NCI-H1436 treated with DMSO at 0.1 percent for 48 hours (cell line): Measurements from ENCODE around the gene C1orf94.

Source experiments
- DNase-seq: peaks from one replicate; lab custom pipeline; 2025; lab: John Stamatoyannopoulos, UW

C1orf94 gene, protein sequence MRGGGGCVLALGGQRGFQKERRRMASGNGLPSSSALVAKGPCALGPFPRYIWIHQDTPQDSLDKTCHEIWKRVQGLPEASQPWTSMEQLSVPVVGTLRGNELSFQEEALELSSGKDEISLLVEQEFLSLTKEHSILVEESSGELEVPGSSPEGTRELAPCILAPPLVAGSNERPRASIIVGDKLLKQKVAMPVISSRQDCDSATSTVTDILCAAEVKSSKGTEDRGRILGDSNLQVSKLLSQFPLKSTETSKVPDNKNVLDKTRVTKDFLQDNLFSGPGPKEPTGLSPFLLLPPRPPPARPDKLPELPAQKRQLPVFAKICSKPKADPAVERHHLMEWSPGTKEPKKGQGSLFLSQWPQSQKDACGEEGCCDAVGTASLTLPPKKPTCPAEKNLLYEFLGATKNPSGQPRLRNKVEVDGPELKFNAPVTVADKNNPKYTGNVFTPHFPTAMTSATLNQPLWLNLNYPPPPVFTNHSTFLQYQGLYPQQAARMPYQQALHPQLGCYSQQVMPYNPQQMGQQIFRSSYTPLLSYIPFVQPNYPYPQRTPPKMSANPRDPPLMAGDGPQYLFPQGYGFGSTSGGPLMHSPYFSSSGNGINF

GRCh38 chr1:34176830-34177603, at the start of gene C1orf94:
TSS of gene C1orf94 (plus strand) at chr1:34176907. CDS start at chr1:34177790, 883 bp downstream.
- DNase-seq = no peak

DNA sequence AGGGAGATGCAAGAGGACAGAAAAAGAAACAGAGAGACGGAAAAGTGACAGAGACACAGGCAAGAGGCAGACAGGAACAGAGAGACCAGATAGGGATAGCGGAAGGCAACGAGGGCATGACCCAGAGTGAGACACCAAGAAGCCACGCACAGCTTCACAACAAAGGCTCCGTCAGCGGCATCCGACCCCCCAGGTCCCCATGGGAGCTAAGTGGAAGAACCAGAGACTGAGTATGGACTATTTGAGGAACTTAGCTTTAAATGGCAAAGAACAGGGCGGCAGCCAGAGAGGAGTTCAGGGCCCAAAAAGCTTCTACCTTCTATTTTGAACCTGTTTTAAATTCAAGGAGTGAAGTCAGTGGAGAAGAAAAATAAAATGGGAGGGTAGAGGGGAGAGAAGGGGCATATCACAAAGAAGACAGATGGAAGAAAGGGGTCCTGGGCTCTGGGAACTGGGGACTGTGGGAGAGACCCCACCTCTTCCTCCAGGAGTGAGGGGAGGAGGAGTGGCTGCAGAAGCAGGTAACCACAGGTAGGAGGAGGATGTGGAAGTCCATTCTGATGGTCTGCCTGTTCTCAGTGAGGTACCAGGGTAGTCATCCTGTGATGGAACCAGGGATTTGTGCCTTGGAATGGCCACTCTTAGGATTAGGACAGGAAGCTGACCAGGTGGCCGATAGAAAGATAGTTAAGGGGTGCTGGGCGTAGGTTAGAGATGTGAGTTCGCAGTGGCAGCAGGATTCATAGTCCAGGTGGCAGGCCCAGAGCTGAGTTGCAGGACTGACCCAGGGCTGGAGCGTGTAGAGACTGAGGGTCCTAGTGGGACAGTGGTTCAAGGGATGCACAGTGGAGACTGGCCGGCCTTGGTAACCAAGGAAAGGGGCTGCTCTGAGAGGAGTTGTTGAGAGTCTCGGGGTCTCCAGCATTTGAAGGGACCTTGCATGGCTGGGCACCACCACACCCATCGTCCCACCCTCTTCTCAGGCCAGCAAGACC, 49.4 kb upstream of the C1orf94 start:
- no peak for DNase-seq

DNA sequence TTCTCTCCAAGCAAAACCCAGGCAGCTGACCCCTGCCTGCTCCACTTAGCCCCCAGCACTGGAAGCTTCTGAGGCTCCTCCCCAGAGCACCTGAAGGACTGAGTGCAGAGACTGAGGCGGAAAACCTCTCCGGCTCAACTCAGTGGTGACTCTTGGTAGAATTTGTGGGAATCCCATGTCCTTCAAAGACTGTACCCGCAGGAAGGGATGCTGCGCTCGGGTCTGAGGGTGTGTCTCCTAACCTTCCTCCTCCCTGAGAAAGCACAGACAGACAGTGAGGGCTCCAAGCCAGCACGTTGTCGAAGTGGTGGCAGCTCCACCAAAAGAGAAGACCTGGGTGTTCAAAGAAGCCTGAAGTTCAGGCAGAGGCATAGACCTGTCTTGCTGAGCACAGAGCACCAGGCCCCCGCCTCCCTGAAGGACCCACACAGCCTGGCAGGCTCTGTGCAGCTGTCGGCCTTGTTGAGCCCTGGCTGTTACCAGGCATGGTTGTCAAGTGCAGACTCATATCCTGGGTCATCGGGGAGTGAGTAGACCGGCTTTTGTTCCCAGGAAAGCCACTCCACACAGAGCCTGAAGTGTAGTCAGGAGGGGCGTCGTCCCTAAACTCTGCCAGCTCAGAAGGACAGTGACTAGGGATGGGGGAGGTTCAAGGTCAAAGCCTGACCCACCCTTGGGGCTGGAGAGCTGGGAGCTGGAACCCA, 48.4 kb upstream of the C1orf94 start:
- no peak for DNase-seq

DNA sequence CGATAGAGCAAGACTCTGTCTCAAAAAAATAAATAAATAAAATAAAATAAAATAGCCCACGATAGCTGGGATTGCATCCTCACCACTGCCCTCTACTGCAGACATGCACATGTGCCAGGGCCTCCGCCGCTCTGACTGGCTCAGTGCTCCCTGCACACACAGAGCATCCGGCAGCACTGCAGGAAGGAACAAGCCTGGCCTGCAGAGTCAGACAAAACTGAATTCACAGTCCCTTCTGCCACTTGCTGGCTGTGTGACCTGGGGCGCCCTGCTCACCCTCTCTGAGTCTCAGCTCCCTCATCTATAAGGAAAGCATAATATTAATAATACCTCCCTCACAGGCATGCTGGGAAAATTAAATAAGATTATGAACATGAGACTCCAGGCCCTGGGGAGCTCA, 47.1 kb upstream of the C1orf94 start:
- no peak for DNase-seq

- DNase-seq = no peak
These were observed 46.4 kb upstream of the C1orf94 start for GRCh38 chr1:34130306-34130705.

- DNase-seq = no peak
These were observed 45.1 kb upstream of the C1orf94 start for GRCh38 chr1:34131396-34132160.

GRCh38 chr1:34132161-34132420, 44.6 kb upstream of the C1orf94 start:
- DNase-seq = no peak

GRCh38 chr1:34137411-34137810, 39.3 kb upstream of the C1orf94 start:
- no peak for DNase-seq

DNA sequence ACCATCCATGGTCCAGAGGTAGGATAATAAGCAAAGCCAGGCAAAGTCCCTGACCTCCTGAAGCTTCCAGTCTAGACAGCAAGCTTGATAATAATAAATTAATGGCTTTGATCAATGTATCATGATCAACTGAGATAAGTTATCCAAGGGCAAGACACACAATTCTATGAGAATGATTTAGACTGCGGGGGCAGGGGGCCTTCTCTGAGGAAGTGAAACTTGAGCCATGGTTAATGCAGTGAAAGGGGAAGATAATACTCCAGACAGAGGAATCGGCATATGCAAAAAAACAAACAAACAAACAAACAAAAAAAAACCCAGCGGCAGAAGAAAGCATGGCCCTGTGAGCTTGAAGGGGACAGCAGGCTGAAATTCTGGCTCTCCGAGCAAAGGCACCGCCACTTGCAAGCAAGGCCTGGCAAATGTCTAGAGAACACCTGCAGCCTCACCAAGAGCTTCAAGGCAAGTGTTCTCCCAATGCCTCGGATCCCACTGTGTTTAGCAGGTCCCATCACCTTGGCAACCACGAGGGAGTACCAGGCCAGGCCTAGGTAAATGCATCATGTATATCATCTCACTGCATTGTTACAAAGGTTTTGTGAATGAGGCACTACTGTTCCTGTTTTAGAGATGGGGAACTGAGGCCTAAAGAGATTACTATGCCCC, 36.6 kb upstream of the C1orf94 start:
- DNase-seq = no peak

- DNase-seq = no peak
These were observed 32.7 kb upstream of the C1orf94 start for GRCh38 chr1:34143975-34144374.

- DNase-seq = no peak
These were observed 31.9 kb upstream of the C1orf94 start for GRCh38 chr1:34144766-34145165.

- DNase-seq = no peak
These were observed 29.4 kb upstream of the C1orf94 start for GRCh38 chr1:34147301-34147700.

DNA sequence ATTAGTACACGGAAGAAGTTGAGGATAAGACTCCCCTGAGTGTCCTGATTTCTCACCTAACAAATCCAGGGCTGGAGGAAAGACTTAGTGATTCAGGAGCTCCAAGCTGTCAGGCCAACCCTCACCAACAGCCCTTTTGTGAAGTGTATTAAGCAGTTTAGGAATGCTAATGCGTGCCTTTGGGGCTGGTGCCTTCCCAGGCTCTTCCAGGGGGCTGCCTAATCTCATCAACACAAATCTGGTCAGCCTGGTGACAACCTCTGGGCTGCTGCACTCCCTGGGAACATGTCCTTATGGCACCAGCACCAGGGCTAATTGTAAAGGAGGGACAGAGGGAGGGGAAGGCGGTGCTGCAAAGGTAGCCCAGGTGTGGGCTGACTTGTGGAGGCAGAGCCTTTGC, 27.2 kb upstream of the C1orf94 start:
- no peak for DNase-seq

DNA sequence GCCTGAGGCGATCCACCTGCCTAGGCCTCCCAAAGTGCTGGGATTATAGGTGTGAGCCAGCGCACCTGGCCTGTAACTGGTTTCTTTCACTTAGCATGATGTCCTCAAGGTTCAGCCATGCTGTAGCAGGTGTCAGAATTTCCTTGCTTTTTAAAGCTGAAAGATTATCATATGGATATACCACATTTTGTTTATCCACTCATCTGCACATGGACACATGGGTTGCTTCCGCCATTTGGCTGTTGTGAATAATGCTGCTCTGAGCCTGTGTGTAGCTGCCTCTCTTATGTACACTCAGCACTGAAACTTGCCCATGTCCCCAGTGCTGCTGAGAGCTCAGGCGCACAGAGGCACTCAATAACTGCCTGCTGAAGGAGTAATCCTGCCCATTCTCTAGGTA, 23.5 kb upstream of the C1orf94 start:
- no peak for DNase-seq

GRCh38 chr1:34155860-34156259, 20.8 kb upstream of the C1orf94 start:
- no peak for DNase-seq

GRCh38 chr1:34156739-34157138, 20.0 kb upstream of the C1orf94 start:
- no peak for DNase-seq

GRCh38 chr1:34162852-34163766, 13.6 kb upstream of the C1orf94 start:
- DNase-seq = peak; percentile 8

DNA sequence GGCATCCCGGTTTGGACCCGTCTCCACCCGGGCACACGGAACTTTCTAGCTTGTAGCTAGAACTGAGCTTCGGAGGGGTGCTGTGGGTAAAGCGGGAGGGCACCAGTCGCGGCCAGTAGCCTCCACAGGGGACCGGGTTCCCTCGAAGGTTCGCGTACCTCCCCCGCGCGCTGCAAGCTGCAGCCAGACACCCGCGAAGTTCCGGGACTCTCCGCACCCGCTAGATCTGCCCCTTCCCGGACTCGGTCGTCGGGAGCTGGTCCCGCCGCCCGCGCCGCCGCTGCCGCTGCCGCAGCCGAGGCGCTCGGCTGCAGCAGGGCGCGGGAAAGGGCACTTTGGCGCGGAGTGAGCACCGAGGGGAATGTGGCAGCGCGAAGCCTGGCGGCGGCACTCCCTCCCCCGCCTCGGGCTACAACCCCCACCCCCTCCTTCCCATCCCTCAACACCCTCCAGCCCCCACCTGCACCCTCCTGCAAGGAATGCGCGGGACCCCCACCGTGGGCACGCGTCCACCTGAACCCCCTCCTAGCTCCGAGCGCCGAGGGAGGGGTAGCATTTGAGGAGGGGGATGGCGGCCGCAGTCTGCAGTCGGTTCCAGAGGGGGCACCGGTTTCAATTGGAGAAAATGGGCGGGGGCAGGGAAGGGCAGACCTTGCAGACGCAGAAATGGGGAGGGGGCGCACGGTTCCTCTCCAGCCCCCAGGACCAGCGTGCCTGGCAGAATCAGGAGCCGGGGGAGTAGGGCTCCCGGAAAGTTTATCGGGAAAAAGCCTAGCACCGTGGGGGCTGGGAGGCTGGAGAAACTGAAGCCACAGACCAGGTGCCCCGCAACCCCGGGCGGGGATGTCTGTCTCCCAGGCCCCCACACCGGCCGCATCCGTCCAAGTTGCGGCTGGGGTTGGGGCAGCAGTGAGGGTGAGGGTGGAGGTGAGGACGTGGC, 12.6 kb upstream of the C1orf94 start:
- no peak for DNase-seq
